Activated naive CD4-positive, alpha-beta T cell treated with anti-CD3 and anti-CD28 coated beads for 36 hours (primary cell): ENCODE measurements around the gene DGKD. TPM values are rescaled to one million over a fixed set of nuclear protein-coding genes. Genes with fewer than 3 reads are reported as not detected.

ENCODE experiments used
- CTCF ChIA-PET: fragments of 350-600 bp; sonication (Branson Sonifier 250); formaldehyde crosslinking; loops from one replicate; lab custom pipeline; 2021; ENCODE audit warnings: antibody characterized with exemption; lab: Charles Lee
- DNase-seq: peaks from one replicate; pipeline ENCODE4 v3.0.0-alpha.2; 2020
- H3K27ac Mint-ChIP-seq: one replicate; pipeline ENCODE4 v1.8.0; 2021; ENCODE audit warnings: mild to moderate bottlenecking, mixed read lengths
- H3K27me3 Mint-ChIP-seq: one replicate; pipeline ENCODE4 v1.8.0; 2021; ENCODE audit warnings: low read depth, mixed read lengths
- H3K36me3 Mint-ChIP-seq: one replicate; pipeline ENCODE4 v1.8.0; 2021; ENCODE audit warnings: low read depth, mixed read lengths
- H3K4me1 Mint-ChIP-seq: one replicate; pipeline ENCODE4 v1.8.0; 2021; ENCODE audit warnings: low read depth, mixed read lengths
- H3K4me3 Mint-ChIP-seq: one replicate; pipeline ENCODE4 v1.8.0; 2021; ENCODE audit warnings: mild to moderate bottlenecking, moderate library complexity, mixed read lengths
- H3K9me3 Mint-ChIP-seq: one replicate; pipeline ENCODE4 v1.8.0; 2021; ENCODE audit warnings: mixed read lengths
- intact Hi-C: fragments of 100-400 bp; cut with micrococcal nuclease; formaldehyde crosslinking; loops from one replicate; pipeline ENCODE4 v1.15.1; 2023
- total RNA-seq, 2 experiments: library from RNA; stranded (reverse); gene quantifications; one replicate each; pipeline ENCODE4 v1.2.3, GENCODE V29; 2021

Gene DGKD
- total RNA-seq, 2 experiments from 2014 or later: 68.9 to 72.3 TPM

DNA sequence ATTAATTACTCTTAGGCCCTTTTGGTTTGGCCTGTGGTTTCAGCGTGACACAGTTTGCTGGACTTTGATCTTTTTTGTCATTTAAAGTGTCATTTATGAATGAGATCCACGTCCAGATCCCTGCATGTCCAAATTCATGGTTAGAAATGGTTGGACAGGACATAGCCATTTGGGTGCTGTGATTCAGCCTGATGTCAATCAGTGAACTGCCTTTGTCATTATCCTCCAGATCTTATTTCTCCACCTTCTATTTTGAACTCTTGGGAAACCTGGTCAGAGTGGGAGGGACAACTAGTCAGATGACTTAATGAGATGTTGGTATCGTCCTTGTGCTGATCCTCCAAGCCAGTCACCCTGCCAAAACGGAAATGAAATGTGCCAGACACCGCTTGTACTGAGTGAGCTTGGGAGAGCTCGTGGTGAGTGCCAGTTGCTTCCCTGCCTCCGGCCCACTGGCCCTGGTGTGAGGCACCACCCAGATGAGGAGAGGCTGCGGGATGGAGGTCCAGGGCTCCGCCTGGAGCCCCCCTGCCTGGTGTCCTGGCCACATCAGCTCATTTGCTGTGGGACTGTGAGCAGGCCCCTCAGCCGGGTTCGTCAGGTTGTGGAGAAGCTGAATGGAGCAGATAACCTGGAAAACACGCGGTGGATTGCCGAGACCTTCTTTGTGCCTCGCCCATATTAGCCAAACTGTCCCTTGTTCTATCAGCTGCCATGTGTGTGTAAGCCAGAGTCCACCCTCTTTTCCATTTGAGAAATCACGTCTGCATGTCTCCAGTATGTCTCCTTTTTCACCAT is 70.1 kb downstream of the DGKD start:
- no peaks in the 10 kb centered on the region for H3K27me3 Mint-ChIP-seq

DNA sequence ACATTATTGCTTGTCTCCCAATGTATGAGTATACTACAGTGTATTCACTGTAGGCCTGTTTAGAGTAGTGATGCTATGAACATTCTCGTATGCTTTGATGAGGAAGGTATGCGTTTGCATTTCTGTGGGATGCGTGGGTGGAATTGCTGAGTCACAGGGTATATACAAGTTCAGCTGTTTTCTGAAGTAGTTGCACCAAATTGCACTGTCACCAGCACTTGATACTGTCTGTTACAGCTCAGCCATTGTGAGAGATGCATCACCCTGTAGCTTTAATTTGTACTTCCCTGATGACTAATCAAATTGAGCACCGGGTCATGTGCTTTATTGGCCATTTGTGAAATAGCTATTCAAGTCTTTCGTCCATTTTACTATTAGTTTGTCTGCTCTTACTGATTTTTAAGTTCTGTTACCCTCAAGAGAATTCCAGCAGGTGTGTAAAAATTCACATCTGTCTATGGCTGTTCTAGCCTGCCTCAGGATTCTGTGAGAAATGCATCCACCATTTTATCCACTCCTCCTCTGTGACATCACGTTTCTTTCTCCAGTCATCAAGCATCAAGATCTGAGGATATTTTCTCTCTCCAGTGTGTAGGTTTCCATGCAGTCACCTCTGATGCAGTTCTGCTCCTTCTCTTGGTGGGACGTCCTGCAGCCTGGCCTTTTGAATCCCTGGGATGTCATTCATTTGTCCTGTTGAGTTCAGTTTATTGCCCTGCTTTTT is 72.5 kb downstream of the DGKD start:
- intact Hi-C loops: loop anchor here (1.0 kb wide), 1 partner anchor 11 kb away; no protein-coding TSS in a partner anchor
- no peaks in the 10 kb centered on the region for H3K27me3 Mint-ChIP-seq
- H3K27ac Mint-ChIP-seq: peak overlapping the region; percentile 7
- H3K4me1 Mint-ChIP-seq: peaks cover 83% of the 10 kb centered on the region
- peak; percentile 85 for DNase-seq
- no peak overlapping the region for H3K4me3 Mint-ChIP-seq
- peaks cover 9% of the 10 kb centered on the region for H3K9me3 Mint-ChIP-seq
- peaks cover 19% of the 10 kb centered on the region for H3K36me3 Mint-ChIP-seq
- CTCF ChIA-PET: interaction anchor here (0.5 to 2.6 kb wide), 8 partner anchors 7 to 171 kb away, joined by 3 to 14 read pairs (median 4); no protein-coding TSS in a partner anchor

More for the DNA sequence above, 70.1 kb downstream of the DGKD start:
- Mint-ChIP-seq H3K4me1 (peaks cover 93% of the 10 kb centered on the region), H3K27ac (no peak overlapping the region), H3K36me3 (peaks cover 19% of the 10 kb centered on the region), H3K4me3 (no peak overlapping the region), H3K9me3 (peaks cover 9% of the 10 kb centered on the region)
- DNase-seq: no peak
- intact Hi-C loops: no loop called here
- CTCF ChIA-PET: interaction anchor here (0.6 to 1.1 kb wide), 2 partner anchors 20 to 68 kb away, joined by 3 to 4 read pairs; no protein-coding TSS in a partner anchor

DNA sequence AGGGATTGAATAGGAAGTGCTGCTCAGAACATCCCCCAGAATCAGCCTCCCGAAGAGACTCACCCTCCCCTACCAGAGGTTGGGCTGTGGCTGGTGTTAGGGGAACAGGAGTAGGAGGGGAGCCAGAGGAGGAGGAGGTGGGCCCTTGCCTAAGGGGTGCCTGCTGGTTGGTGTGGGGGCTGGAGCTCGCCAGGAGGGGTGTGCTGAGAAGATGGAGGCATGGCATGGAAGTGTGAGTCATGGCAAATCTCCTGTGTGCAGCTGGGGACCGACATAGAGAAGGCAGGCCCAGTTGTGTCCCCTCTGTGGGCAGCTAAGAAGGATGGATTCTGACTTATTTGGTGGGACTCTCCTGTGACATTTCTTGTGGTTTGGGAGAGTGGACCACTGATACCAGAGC is 73.7 kb downstream of the DGKD start:
- DNase-seq: no peak
- intact Hi-C loops: no loop called here
- no peaks in the 10 kb centered on the region for H3K27me3 Mint-ChIP-seq
- H3K36me3 Mint-ChIP-seq: peaks cover 19% of the 10 kb centered on the region
- no peak overlapping the region for H3K4me3 Mint-ChIP-seq
- peaks cover 9% of the 10 kb centered on the region for H3K9me3 Mint-ChIP-seq
- peak overlapping the region; percentile 10 for H3K27ac Mint-ChIP-seq
- peaks cover 75% of the 10 kb centered on the region for H3K4me1 Mint-ChIP-seq
- CTCF ChIA-PET: interaction anchor here (2.1 to 2.6 kb wide), 3 partner anchors 9 to 23 kb away, joined by 7 to 14 read pairs (median 11); no protein-coding TSS in a partner anchor

DNA sequence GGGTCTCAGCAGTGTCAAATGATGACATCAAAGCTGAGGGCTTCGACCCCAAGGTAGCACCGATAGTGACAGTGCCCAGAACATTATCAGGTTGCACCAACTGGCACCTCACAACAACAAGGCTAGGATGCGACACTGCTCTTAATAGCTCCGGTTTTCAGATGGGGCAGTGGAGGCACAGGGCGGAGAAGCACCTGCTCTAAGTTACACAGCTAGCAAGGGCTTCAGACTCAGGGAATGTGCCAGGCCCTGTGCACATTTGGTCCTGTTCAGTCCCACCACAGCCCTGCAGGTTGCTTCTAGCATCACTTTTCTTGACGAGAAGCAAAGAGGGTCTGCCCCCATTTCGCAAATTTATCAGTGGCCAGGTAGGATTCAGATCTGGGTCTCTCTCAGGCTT is 74.1 kb downstream of the DGKD start:
- Mint-ChIP-seq H3K36me3 (peaks cover 19% of the 10 kb centered on the region), H3K4me1 (peaks cover 73% of the 10 kb centered on the region), H3K4me3 (no peak overlapping the region), H3K9me3 (peaks cover 9% of the 10 kb centered on the region), H3K27me3 (no peaks in the 10 kb centered on the region), H3K27ac (no peak overlapping the region)
- CTCF ChIA-PET: interaction anchor here (2.1 to 2.9 kb wide), 3 partner anchors 9 to 24 kb away, joined by 7 to 11 read pairs (median 10); no protein-coding TSS in a partner anchor
- DNase-seq: no peak
- intact Hi-C loops: no loop called here

DNA sequence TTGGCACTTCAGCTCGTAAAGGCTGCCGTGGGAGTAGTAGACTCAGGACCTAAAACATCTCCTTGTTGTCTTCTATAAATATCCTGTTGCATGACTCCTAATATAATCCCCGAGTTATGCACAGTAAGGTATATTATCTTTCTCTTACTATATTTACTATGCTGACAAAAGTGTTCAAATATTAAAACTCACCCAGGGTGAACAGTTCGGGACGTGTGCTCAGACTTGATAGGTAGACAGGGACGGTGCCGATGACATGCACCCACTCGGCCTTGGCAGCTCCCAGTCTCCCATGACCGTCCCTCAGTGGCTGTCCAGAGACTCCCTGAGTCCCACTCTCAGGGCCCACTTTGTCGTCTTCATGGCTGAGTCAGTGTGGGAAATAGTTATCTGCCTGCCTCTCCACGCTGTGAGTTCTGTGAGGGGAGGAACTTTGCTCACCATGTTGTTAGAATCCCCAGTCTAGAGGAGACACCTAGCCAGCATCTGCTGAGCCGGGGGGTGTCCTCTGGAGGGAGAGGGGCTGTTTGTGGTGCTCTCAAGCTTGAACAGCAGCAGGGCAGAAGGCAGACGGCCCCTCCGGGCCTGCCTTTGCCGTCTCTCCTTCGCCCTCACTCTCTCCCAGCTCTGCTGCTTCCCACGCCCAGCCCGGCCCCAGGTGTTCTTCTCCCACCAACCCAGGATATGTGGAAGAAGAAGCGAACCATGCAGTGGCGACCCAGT is 75.0 kb downstream of the DGKD start:
- H3K9me3 Mint-ChIP-seq: peaks cover 9% of the 10 kb centered on the region
- intact Hi-C loops: no loop called here
- H3K27me3 Mint-ChIP-seq: no peaks in the 10 kb centered on the region
- no peak for DNase-seq
- peaks cover 64% of the 10 kb centered on the region for H3K4me1 Mint-ChIP-seq
- H3K27ac Mint-ChIP-seq: no peak overlapping the region
- H3K4me3 Mint-ChIP-seq: no peak overlapping the region
- peaks cover 19% of the 10 kb centered on the region for H3K36me3 Mint-ChIP-seq
- CTCF ChIA-PET: interaction anchor here (2.9 kb wide), 1 partner anchor 14 kb away, joined by 10 read pairs; no protein-coding TSS in a partner anchor

DNA sequence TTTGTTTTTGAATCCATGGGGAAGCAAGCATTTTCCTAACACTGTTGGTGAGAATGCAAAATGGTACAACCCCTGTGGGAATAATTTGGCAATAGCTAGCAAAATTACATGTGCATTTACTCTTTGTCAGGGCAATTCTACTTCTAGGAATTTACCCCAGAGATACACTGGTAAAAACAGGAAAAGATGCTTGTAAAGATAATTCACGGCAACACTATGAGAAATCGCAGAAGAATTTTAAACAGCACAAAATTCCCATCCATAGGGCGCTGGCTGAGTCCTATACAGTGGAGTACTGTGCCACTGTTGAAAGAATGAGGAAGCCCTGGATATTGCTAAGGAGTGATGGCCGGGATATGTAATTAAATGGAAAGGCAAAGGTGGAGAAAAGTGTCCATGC is 75.8 kb downstream of the DGKD start:
- intact Hi-C loops: no loop called here

DNA sequence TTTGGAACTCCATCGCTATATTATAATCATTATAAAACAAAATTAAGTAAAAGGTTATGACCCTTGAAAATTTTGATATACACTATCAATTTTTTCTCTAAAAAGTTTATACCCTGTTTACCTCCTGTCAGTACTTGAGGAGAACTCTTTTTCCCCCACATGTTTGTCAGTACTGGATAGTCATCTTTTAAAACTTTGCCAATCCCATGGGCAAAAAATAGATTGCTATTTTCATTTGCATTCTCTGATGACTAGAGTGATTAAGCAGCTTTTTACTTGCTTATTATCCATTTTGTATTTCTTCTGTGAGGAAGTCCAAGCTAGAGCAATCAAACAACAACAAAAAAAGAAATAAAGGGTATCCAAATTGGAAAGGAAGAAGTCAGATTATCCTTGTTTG is 76.4 kb downstream of the DGKD start:
- DNase-seq: no peak
- Mint-ChIP-seq H3K27me3 (no peaks in the 10 kb centered on the region), H3K4me3 (no peak overlapping the region), H3K36me3 (peaks cover 21% of the 10 kb centered on the region), H3K4me1 (peaks cover 57% of the 10 kb centered on the region), H3K9me3 (peaks cover 9% of the 10 kb centered on the region), H3K27ac (no peak overlapping the region)
- CTCF ChIA-PET: interaction anchor here (0.6 to 2.9 kb wide), 3 partner anchors 13 to 825 kb away, joined by 4 to 10 read pairs (median 5); no protein-coding TSS in a partner anchor
- intact Hi-C loops: no loop called here

More for the DNA sequence above, 75.8 kb downstream of the DGKD start:
- no peak overlapping the region for H3K4me3 Mint-ChIP-seq
- peaks cover 9% of the 10 kb centered on the region for H3K9me3 Mint-ChIP-seq
- H3K4me1 Mint-ChIP-seq: peaks cover 60% of the 10 kb centered on the region
- CTCF ChIA-PET: interaction anchor here (0.6 to 2.9 kb wide), 3 partner anchors 13 to 141 kb away, joined by 3 to 10 read pairs (median 5); no protein-coding TSS in a partner anchor
- H3K27ac Mint-ChIP-seq: no peak overlapping the region
- DNase-seq: no peak
- peaks cover 23% of the 10 kb centered on the region for H3K36me3 Mint-ChIP-seq
- H3K27me3 Mint-ChIP-seq: no peaks in the 10 kb centered on the region

DNA sequence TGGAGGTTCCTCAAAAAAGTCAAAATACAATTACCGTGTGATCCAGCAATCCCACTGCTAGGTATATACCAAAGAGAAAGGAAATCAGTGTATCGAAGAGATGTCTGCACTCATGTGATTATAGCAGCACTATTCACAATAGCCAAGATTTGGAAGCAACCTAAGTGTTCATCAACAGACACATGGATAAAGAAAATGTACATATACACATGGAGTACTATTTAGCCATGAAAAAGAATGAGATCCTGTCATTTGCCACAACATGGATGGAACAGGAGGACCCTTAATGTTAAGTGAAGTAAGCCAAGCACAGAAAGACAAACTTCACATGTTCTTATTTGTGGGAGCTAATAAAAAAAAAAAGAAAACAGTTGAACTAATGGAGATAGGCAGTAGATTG is 78.7 kb downstream of the DGKD start:
- CTCF ChIA-PET: interaction anchor here (1.5 to 14.6 kb wide), 2 partner anchors 10 to 29 kb away, joined by 9 to 207 read pairs; no protein-coding TSS in a partner anchor
- DNase-seq: no peak
- Mint-ChIP-seq H3K4me1 (peaks cover 34% of the 10 kb centered on the region), H3K36me3 (peaks cover 13% of the 10 kb centered on the region), H3K27me3 (no peaks in the 10 kb centered on the region), H3K9me3 (no peaks in the 10 kb centered on the region), H3K4me3 (no peak overlapping the region), H3K27ac (no peak overlapping the region)
- intact Hi-C loops: no loop called here

DNA sequence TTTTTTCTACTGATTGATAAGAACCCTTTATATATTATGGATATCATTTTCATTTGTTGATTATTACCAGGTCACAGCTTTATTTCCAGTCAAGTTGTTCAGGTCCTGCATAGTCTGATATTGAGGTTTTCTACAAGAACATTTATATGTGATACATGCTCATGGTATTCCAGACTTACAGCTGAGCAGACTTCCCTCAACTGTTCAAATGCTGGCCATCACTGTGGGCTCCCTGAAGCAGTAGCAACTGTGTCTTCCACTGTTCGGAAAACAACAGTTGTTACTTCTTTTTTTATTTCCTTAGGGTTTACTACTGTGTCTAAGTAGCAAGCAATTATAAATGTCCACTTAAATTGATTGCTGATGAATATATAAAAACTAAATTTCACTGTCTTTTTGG is 79.5 kb downstream of the DGKD start:
- Mint-ChIP-seq H3K27me3 (no peaks in the 10 kb centered on the region), H3K9me3 (no peaks in the 10 kb centered on the region), H3K36me3 (peaks cover 13% of the 10 kb centered on the region), H3K27ac (no peak overlapping the region), H3K4me1 (peaks cover 26% of the 10 kb centered on the region), H3K4me3 (no peak overlapping the region)
- intact Hi-C loops: no loop called here
- no peak for DNase-seq
- CTCF ChIA-PET: interaction anchor here (1.5 to 14.6 kb wide), 2 partner anchors 9 to 30 kb away, joined by 9 to 207 read pairs; no protein-coding TSS in a partner anchor

DNA sequence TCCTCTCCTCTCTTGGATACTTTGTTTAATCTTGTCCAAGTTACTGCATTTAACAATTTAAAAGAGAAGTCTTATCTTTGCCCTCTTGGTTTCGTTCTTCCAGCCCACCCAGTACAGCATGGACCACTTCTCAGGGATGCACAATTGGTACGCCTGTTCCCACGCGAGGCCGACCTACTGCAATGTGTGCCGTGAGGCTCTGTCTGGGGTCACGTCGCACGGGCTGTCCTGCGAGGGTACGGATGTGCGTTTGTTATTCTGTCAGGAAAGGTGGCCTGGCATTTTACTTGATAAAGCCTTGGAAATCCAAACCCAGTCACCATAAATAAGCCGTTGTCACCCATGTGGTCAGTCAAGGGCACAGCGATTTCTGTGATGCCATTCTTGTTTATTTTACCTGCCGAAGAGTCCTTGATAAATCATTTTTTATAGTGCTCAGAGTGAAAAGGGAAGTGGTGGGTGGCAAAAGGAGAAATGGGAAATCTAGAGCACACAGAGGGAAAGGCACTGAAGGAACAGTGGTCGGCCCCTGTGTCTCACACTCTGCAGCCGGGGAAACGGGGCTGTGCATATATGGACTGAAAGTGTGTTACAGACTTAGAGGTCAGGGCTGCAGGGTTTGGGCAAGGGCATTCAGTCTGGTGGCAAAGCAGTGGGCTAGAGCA is 80.5 kb downstream of the DGKD start:
- CTCF ChIA-PET: interaction anchor here (0.5 to 14.6 kb wide), 5 partner anchors 8 to 96 kb away, joined by 3 to 207 read pairs (median 3); no protein-coding TSS in a partner anchor
- peak overlapping the region; percentile 0 for H3K27ac Mint-ChIP-seq
- no peak for DNase-seq
- H3K36me3 Mint-ChIP-seq: peaks cover 13% of the 10 kb centered on the region
- H3K4me3 Mint-ChIP-seq: no peak overlapping the region
- H3K4me1 Mint-ChIP-seq: peaks cover 16% of the 10 kb centered on the region
- intact Hi-C loops: no loop called here
- no peaks in the 10 kb centered on the region for H3K27me3 Mint-ChIP-seq
- no peaks in the 10 kb centered on the region for H3K9me3 Mint-ChIP-seq
